HG02763 (cell line): Measurements from ENCODE around the gene MYO1D.
"Not testable (repeated sequence)": the region's sequence is repeated elsewhere in the genome, so short reads cannot be mapped to it uniquely, and the experiment has no call there.

ENCODE experiments used
- ATAC-seq: cut with Tn5 transposase; IDR thresholded peaks from one replicate; pipeline ENCODE4 v1.9.1; 2021; ENCODE audit warnings: mild to moderate bottlenecking, moderate library complexity; ENCODE audit not compliant: unreplicated experiment

Gene MYO1D

DNA sequence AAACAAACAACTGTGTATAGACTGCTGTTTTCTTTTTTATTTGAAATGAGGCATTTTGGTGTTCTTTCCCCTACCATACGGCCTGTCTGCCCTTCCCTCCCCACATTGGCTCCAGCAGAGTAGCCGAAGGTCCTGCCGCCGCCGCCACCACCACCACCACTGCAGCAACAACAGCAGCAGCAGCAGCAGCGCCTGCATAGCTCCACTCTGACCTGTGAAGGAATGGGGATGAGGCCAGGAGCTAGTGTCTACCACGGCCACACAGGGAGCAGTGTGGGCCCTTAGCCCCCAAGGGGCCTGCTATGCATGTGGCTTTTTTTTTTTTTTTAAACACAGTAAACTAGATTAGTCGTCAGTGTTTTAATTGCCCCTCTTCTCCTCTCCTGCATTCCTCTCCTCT, 395.7 kb downstream of the MYO1D start:
- no peak for ATAC-seq

DNA sequence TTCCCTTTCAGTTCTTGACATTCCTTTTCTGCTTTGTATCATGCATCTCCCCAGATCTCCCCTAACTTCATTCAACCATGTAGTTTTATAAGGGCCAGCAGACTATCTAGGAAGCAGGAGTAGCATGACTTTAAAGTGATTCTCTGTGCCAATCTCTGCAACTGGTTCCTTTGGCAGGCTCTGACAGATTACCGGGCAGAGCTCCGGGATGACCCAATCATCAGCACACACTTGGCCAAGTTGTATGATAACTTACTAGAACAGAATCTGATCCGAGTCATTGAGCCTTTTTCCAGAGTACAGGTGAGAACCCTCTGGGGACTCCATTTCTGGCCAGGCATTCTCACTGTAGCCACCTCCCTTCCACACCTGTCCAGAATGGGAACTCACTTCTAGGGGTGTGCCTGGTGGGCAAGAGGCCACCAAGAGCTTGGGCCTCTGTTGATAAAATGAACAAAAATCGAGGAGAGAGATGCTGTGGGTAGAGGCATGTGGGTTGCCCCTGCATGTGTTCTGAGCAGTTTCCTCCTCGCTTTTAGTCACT, 397.8 kb downstream of the MYO1D start:
- no peak for ATAC-seq

DNA sequence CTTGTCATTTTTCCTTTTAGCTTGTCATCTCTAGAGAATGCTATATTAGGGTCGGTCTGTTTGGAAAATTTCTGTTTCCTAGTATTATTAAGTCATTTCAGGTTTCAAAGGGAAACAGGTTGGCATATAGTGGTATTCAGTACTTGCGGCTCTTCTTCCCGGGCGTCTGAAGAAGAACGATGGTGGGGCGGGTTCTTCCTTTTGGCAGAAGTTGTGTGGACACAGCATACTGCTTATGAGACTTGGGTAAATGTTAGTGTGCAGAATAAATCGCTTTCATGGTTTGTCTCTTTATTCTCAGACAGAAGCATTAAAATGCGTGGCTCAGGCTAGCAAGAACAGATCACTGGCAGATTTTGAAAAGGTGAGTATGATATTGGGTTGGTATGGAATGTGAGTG, 399.7 kb downstream of the MYO1D start:
- no peak for ATAC-seq

DNA sequence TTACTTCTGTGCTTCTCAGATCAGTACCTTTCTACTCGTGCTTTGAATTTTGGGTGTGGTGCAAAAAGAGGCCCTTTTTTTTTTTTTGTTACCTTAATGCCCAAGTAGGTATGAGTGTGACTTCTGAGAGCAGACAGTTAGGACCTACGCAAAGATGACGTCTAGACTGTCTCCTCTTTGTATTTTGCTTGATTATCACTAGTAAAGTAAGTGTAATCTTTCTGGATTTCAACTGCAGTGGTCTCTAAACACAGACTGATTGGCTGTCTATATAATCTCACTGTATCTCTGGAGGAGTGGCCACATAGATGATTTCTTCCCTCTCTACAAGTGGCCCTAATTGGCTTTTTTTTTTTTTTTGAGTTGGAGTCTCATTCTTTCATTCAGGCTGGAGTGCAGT, 401.7 kb downstream of the MYO1D start:
- ATAC-seq = no peak

DNA sequence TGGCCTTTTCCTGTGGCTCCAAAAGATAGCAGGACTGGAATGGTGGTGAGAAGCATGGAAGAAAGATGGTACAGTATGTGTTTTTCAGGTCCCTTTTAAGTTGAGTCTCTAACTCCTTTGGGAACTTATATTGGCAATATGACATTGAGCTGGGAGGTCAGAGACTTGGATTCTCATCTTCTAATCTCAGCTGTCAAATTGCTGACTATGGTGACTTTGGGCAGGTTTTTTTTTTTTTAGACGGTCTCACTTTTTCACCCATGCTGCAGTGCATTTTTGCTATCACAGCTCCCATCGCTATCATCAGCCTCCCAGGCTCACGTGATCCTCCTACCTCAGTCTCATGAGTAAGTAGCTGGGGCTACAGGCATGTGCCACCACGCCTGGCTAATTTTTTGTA, 405.3 kb downstream of the MYO1D start:
- ATAC-seq = no peak

DNA sequence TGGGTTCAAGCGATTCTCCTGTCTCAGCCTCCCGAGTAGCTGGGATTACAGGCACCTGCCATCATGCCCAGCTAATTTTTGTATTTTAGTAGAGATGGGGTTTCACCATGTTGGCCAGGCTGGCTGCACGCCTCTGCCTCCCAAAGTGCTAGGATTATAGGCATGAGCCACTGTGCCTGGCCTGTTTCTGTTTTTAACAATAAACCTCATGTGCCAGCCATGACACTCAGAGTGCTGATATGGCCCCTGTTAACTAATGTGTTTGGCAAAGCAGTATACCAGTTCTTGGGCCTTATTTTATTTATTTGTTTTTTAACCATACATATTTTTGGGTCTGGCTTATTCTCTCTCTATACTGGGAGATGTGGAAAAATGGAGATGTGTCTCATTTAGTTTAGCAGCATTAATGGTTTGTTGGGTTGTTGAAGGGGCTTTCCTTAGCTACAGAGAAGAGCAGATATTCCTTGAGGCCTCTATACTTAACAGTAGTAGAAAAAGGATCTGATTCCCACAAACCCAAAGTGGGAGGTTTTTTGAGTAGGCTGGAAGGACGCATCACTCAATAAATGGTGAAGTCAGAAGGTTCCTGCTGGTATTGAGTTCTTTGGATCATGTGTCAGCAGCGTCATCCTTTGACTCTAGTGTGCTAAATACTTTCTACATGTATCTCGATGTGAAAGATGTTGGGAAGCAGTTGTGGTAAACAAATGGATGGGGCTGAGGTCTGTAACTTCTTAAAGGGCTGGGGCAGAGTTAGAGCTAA, 406.3 kb downstream of the MYO1D start:
- ATAC-seq = no peak

DNA sequence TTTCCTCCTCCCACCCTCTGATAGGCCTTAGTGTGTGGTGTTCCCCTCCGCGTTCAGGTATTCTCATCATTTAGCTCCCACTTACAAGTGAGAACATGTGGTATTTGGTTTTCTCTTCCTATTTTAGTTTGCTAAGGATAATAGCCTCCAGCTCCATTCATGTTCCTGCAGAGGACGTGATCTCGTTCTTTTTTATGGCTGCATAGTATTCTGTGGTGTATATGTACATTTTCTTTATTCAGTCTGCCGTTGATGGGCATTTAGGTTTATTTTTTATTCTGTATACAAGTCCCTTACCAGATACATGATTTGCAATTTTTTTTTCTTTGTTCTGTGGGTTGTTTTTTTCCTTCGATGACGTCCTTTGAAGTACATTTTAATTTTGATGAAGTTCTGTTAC, 409.0 kb downstream of the MYO1D start:
- no peak for ATAC-seq

DNA sequence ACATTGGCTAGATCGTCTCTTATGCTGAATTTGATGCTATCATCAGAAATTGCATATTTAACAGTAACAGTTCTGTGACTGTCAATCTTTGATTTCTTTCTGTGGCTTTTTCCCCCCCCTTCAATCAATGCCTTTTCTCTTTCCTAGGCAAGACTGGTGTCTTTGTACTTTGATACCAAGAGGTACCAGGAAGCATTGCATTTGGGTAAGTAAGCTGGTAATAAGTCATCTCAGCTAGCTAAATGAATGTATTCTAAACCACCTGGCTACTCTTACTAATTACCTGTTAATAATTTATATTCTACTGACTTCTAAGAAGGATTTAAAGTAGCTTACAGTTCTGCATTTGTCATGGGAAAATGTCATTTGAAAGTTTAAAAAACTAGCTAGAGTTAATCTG, 412.6 kb downstream of the MYO1D start:
- ATAC-seq = no peak

DNA sequence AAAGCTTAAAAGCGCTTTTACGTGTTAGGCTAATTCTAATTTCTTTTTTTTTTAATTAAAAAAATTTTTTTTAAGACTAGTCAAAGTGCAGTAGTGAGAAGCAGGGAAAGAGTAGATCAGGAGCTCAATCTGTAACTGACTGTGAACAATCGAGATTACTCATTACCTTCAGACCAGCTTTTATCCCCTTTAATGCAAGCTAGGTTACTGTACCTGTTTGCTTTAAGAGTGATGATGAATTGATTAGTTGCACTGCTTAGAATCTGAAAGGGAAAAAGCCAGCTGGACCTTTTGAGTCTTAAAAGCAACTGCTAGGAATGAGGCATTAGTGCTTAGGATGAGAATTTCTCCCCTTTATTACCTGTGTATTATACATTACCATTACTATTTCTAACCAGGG, 413.6 kb downstream of the MYO1D start:
- no peak for ATAC-seq

DNA sequence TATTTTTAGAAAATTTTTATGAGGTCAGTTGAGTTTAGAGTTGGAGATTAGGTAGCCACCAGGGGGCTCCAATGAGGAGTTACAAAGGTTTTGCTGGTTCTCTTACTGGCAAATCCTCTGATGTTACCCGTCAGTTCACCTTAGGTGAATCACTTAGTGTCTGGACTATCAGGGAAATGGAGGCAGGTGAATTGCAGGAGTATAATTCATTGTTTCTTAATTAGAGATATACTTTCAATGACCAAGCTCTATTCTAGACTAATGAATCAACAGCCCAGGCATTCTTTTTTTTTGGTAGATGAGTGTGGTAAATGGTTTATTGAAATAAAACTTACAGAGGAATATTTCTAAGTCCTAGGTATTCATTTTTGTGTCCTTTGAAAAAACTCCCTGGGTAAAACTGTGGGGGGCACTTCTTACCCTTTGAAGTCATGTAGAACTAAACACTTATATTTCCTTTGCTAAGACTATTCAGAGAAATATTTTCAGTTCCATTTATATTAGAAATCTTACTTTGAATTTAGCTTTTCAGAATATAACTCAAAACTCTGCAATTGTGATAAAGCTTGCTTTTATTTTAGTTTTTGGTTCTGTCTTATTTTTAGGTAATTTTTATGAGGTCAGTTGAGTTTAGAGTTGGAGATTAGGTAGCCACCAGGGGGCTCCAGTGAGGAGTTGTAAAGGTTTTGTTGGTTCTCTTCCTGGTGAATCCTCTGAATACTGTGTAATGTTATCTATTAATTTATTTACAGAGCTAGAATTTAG, 414.9 kb downstream of the MYO1D start:
- ATAC-seq = no peak

DNA sequence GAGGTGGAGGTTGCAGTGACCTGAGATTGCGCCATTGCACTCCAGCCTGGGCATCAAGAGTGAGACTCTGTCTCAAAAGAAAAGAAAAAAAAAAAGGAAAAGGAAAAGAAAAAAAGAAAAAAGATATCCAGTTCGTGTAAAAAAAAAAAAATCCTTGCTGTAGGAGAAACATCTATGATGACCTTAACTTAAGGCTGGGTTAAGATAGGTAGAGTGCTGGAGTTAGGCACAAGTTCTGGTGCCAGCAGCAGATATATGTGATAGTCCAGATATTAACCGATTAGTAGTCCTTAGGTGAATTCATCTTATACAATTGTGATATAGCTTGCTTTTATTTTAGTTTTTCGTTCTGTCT, 415.4 kb downstream of the MYO1D start:
- no peak for ATAC-seq

DNA sequence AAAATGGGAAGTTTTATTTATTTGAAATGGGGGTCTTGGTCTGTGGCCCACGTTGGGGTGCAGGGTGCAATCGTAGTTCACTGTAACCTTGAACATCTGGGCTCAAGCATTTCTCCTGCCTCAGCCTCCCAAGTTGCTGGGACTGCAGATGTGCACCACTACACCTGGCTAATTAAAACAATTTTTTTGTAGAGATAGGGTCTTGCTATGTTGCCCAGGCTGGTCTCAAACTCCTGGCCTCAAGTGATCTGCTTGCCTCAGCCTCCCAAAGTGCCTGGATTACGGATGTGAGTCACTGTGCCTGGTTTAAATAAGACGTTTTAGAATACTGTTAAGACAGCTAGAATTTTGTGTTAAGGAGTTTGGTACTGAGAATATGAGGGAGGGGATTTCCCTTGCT, 416.9 kb downstream of the MYO1D start:
- ATAC-seq = no peak

DNA sequence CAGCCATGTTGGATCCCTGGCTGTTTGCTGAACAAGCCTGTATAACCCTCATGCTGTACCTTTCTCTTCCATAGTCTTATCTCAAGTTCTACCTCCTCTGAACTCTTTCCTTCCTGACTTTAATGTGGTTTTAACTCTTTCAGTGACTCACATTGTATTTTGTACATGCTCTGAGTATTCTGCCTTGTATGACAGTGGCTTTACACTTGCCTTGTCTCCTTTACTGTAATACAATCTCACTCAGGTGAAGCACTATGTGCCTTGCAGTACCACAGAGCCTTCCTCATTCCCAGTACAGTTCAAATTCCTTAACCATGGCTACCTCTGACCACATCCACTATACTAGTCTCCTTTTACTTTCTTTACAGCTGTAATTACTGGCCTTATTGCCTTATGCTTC, 418.6 kb downstream of the MYO1D start:
- ATAC-seq = no peak

DNA sequence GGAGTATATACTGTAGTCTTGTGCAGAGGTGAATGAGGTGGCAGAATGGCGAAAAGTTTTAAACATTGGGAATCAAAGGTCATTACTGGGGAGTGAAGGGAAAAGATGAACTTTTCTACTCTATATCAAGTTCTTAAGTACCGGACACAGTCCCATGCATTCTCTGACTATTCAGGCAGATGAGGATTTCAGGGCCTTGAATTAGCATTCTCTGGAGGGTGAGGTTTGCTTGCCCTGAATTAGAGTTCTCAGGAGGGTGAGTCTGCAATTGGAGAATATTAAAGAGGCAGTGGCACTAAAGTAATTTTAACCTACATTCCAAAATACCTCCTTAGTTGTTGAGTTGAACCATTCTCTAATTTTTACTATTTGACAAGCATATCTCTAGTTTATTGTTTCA, 423.6 kb downstream of the MYO1D start:
- no peak for ATAC-seq

DNA sequence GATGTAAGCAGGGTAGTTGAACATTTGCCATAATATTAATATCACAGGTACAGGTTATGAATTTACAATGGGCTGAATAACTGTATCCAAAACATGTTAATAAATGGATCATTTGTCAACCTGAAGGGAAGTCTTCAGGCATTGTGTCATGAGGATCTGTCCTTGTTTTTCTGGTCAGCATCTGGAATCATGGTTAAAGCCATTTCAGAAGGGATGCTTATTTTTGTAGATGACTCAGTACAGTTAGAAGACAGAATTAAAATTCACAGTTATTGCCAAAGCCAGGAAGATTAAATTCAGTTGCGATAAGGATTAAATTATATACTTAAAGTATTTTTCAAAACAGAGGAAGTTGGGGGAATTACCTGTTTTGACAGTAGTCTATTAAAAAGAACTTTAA, 424.6 kb downstream of the MYO1D start:
- ATAC-seq = no peak

DNA sequence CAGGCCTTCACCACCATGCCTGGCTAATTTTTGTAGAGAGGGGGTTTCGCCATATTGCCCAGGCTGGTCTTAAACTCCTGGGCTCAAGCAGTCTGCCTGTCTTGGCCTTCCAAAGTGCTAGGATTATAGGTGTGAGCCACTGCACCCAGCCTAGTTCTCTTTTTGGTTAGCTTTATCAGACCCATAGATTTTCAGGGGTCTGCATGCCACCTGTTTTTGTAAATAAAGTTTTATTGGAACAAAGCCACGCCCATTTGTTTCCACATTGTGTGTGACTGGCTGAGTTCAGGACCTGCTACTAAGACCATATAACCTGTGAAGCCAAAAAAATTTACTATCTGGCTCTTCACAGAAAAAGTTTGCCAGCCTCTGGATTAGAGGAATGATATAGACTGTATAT, 425.0 kb downstream of the MYO1D start:
- ATAC-seq = no peak

DNA sequence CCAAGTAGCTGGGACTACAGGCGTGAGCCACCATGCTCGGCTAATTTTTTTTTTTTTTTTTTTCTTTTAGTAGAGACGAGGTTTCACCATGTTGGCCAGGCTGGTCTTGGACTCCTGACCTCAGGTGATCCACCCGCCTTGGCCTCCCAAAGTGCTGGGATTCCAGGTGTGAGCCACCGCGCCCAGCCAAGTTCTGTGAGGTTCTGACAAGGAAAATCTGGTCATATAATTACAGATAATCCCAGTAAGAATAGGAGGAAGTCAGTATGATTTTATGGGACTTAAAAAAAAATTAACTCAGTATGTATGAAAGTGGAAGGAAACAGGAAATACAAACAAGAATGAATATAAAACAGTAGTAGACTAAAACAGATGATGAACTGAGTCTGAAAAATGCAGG, 426.5 kb downstream of the MYO1D start:
- not testable (repeated sequence) for ATAC-seq

DNA sequence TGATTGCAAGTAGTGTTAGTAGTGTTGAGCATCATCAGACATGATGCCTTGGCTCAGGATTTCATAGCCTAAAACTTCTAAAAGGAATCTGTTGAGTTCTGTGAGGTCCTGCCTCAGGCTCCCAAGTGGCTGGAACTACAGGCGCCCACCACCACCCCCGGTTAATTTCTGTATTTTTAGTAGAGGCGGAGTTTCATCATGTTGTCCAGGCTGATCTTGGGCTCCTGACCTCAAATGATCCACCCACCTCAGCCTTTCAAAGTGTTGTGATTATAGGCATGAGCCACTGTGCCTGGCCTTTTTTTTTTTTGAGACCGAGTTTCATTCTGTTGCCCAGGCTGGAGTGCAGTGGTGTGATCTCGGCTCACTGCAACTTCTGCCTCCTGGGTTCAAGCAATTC, 427.0 kb downstream of the MYO1D start:
- no peak for ATAC-seq

DNA sequence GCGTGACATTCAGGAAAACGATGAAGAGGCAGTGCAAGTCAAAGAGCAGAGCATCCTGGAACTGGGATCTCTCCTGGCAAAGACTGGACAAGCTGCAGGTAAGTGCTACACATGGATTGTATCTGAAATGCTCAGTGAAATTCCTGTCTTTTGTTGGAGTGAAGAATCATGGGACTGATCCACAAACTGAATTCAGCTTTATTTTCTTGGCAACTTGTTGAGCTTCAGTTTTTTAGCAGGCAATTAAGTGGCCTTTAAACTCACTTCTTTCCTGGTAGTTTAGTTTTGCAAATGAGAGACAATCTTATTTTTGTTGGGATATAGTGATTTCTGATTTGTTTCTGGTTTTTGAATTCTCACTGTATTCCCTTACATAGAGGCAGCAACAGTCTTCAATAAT, 430.0 kb downstream of the MYO1D start:
- no peak for ATAC-seq

DNA sequence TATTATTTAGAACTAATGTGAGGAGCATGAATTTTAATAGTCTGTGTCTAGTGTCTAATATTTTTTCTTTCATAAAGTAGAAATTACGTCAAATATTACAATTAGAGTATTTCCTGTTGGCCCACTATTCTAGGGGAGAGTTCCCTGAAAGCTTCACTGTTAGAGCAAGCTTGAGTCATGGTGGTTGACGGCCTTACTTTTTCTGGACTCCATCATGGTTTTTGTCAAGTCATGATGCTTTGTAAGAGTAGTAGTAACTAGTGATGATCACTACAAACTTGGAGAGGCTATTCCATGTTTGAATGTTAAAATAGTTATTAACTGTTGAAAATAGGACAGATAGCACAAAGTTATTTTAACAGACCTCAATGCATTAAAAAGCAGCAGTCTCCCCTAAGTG, 431.0 kb downstream of the MYO1D start:
- no peak for ATAC-seq

DNA sequence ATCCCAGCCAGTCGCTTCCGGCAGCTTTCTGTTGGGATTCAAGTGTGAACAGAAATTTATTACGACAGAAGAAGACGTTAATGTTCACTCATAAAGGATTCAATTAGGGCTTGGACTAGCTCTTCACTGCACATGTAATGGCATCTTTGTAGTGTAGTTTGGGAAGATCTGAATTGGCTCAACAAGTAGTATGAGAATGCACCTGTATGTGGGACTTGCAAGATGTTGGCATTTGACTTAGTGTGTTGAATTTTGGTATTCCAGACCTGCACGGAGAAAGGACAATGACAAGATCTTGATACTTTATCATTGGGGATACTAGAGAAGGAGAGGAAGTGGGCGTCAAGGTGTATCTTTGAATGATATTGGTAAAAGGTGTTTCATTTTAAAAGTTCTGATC, 431.4 kb downstream of the MYO1D start:
- no peak for ATAC-seq

DNA sequence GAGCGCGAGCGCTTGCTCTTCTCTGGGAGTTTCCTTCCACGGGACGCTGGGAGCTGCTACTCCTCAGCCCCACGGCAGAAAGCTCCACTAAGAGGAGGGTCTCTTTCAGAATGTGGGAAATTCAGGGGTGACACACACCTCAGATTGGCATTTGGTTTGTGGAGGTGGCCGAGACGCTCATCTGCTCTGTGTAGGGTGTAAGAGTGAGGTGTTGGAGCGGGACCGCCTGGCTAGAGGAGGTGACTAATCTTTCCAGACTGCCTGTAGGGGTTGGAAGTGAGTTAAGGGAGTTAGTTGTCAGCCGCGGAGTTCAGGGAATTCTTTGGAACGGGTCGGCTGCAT, 431.9 kb downstream of the MYO1D start:
- peak; percentile 12 for ATAC-seq
